Panc1 (cell line): Measurements from ENCODE around the gene ZNF470. TPM values are rescaled to one million over a fixed set of nuclear protein-coding genes. Genes with fewer than 3 reads are reported as not detected.
A peak's percentile ranks its signal among the peaks of the same experiment; 100 is the strongest.

Source experiments
- ATAC-seq: fragments of 200-7000 bp; cut with Tn5 transposase; 2 replicates; pipeline ENCODE4 v1.9.1; 2020; ENCODE audit warnings: mild to moderate bottlenecking, moderate library complexity
- BruUV-seq: library from RNA; stranded (reverse); fragments of 400-500 nt; replicated peaks from 2 replicates; lab custom pipeline; 2021; lab: Mats Ljungman, UMichigan
- CTCF ChIA-PET: fragments of 300-600 bp; sonication (Branson Sonifier 250); formaldehyde crosslinking; loops from one replicate; lab custom pipeline; 2022; ENCODE audit warnings: antibody characterized with exemption; lab: Charles Lee
- POLR2A ChIA-PET: fragments of 300-600 bp; sonication (Branson Sonifier 250); formaldehyde crosslinking; loops from one replicate; lab custom pipeline; 2022; ENCODE audit warnings: antibody characterized with exemption; lab: Charles Lee
- DNase-seq: peaks from one replicate; pipeline ENCODE4 v3.0.0-alpha.2; 2010; ENCODE audit warnings: low read depth, low spot score
- H3K27ac ChIP-seq: 2 replicates; pipeline ENCODE4 v1.5.1; 2011; ENCODE audit warnings: mild to moderate bottlenecking, low read length, inconsistent platforms
- H3K27me3 ChIP-seq: fragments of 200-500 bp; sonication (Bioruptor generic); 2 replicates; pipeline ENCODE4 v1.6.0; 2014; ENCODE audit warnings: low read length, inconsistent platforms; ENCODE audit not compliant: control insufficient read depth, insufficient read depth
- H3K36me3 ChIP-seq: fragments of 200-500 bp; sonication (Bioruptor generic); 2 replicates; pipeline ENCODE4 v1.5.1; 2014; ENCODE audit warnings: inconsistent platforms, mild to moderate bottlenecking, low read length, moderate library complexity; ENCODE audit not compliant: control insufficient read depth, insufficient read depth
- H3K4me1 ChIP-seq: 2 replicates; pipeline ENCODE4 v1.5.1; 2011; ENCODE audit warnings: inconsistent platforms, mild to moderate bottlenecking, low read length, moderate library complexity; ENCODE audit not compliant: control insufficient read depth, insufficient read depth
- H3K4me3 ChIP-seq, 2 experiments: 2 replicates each; pipeline ENCODE4 v1.5.1; 2011 to 2012; ENCODE audit warnings: low read depth in 2 of 2, low read length in 2 of 2, mild to moderate bottlenecking in 2 of 2, inconsistent platforms in 1 of 2, moderate library complexity in 1 of 2
- H3K9me3 ChIP-seq: fragments of 200-500 bp; sonication (Bioruptor generic); 2 replicates; pipeline ENCODE4 v1.5.1; 2014; ENCODE audit warnings: low read depth, mild to moderate bottlenecking, inconsistent platforms, low read length, moderate library complexity; ENCODE audit not compliant: control insufficient read depth, insufficient read depth
- CTCF ChIP-seq: fragments of 450-650 bp; IDR thresholded peaks from 2 replicates; pipeline ENCODE4 v1.5.1; 2017; ENCODE audit warnings: mild to moderate bottlenecking
- POLR2AphosphoS5 ChIP-seq: IDR thresholded peaks from 2 replicates; pipeline ENCODE4 v1.6.1; 2012; ENCODE audit warnings: mild to moderate bottlenecking, low read depth, low read length, moderate library complexity
- REST ChIP-seq, 2 experiments: IDR thresholded peaks; 2 replicates each; pipeline ENCODE4 v1.6.1; 2011 to 2012; ENCODE audit warnings: low read depth in 2 of 2, control low read depth in 1 of 2, low read length in 1 of 2, mild to moderate bottlenecking in 1 of 2, moderate library complexity in 1 of 2; ENCODE audit not compliant: insufficient read depth in 1 of 2
- SIN3A ChIP-seq: IDR thresholded peaks from 2 replicates; pipeline ENCODE4 v1.6.1; 2012; ENCODE audit warnings: low read depth, mild to moderate bottlenecking, low read length, moderate library complexity, borderline replicate concordance; ENCODE audit not compliant: insufficient read depth
- TCF7L2 ChIP-seq: IDR thresholded peaks from 2 replicates; pipeline ENCODE4 v1.6.1; 2011; ENCODE audit warnings: mild to moderate bottlenecking, low read depth, low read length, inconsistent platforms
- in situ Hi-C: cut with HindIII; loops from 2 replicates; pipeline ENCODE4 v1.10.0; 2016; ENCODE audit warnings: low sequenced_read_pairs, low pct_unique_long_range_greater_than_20kb
- intact Hi-C: fragments of 100-400 bp; cut with micrococcal nuclease; formaldehyde crosslinking; loops from one replicate; pipeline ENCODE4 v1.10.0; 2022; ENCODE audit not compliant: unreplicated experiment
- total RNA-seq: library from RNA; stranded (reverse); gene quantifications from one replicate; pipeline ENCODE4 v1.2.1, GENCODE V29; 2021; ENCODE audit not compliant: unreplicated experiment

Gene ZNF470
- total RNA-seq, 1 experiment from 2014 or later = not detected

GRCh38 chr19:56594783-56595547, 27.7 kb downstream of the ZNF470 start, which contains the start of gene ZNF71:
Gene ZNF71 (plus strand): TSS chr19:56595302. CDS start chr19:56601559, 6,257 bp downstream.
- TF ChIP-seq SIN3A = 0 out of 2 replicates have a peak, but pooled peaks have one; percentile 33
- no peak for TF ChIP-seq REST (IDR thresholded peaks at IDR 0.05; ENCODE audit: insufficient read depth in 1 of 2, low read depth in 2 of 2, low read length in 1 of 2)
- CTCF ChIA-PET = interaction anchor here (0.5 to 0.6 kb wide), 2 partner anchors 10 to 771 kb away, joined by 7 to 9 read pairs; no protein-coding TSS in a partner anchor
- peak within 1 kb of the TSS; percentile 54 for H3K27ac ChIP-seq

GRCh38 chr19:56595548-56595899, 28.3 kb downstream of the ZNF470 start:
- DNase-seq (no peak), ATAC-seq (peak; percentile 69)

More at GRCh38 chr19:56594783-56595547, 27.7 kb downstream of the ZNF470 start, which contains the start of gene ZNF71:
- POLR2A ChIA-PET = no interaction called here
- ATAC-seq = peak; percentile 97
- H3K27me3 ChIP-seq = no peaks in the 10 kb centered on the region
- DNase-seq = no peak
- no peaks in the 10 kb centered on the region for H3K36me3 ChIP-seq
- intact Hi-C loops (no loop called here), in situ Hi-C loops (no loop called here)
- no peaks in the 10 kb centered on the region for H3K4me1 ChIP-seq
- H3K4me3 ChIP-seq = peak within 1 kb of the TSS; percentile 53 to 88
- H3K9me3 ChIP-seq = peaks cover 25% of the 10 kb centered on the region
- BruUV-seq = no TSS peak

More at GRCh38 chr19:56595548-56595899, 28.3 kb downstream of the ZNF470 start:
- Histone ChIP-seq H3K36me3 (no peaks in the 10 kb centered on the region), H3K4me1 (no peaks in the 10 kb centered on the region), H3K27ac (peak overlapping the region; percentile 54), H3K9me3 (peaks cover 27% of the 10 kb centered on the region), H3K27me3 (no peaks in the 10 kb centered on the region), H3K4me3 (peak overlapping the region; percentile 53 to 88)
- intact Hi-C loops (no loop called here), in situ Hi-C loops (no loop called here)
- POLR2A ChIA-PET = no interaction called here
- no TSS peak for BruUV-seq
- TF ChIP-seq REST (IDR thresholded peaks at IDR 0.05; ENCODE audit: insufficient read depth in 1 of 2, low read depth in 2 of 2, low read length in 1 of 2) (no peak), SIN3A (no peak), TCF7L2 (no peak), POLR2AphosphoS5 (no peak), CTCF (no peak)
- CTCF ChIA-PET = interaction anchor here (0.5 to 0.8 kb wide), 3 partner anchors 11 to 771 kb away, joined by 6 to 9 read pairs (median 7); no protein-coding TSS in a partner anchor
